Measurements from ENCODE around the gene OR10R2.

DNA sequence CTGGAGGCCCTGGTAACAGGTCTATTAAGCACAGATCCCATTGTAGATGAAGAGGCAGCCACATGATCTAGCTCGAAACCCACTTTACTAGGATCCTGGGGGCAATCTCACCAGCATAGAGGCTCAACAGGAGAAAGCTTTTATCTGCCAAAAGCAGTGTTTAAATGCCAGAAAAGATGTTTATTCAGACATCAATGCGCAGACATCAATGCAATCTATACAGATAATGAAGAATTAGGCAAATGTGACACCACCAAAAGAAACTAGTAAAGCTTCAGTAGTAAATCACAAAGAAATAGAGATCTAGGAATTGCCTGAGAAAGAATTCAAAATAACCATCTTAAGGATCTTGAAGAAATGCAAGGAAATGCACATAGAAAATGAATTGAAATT lies 49.6 kb downstream of the OR10R2 start:
- TF ChIP-seq, protein P1, sequence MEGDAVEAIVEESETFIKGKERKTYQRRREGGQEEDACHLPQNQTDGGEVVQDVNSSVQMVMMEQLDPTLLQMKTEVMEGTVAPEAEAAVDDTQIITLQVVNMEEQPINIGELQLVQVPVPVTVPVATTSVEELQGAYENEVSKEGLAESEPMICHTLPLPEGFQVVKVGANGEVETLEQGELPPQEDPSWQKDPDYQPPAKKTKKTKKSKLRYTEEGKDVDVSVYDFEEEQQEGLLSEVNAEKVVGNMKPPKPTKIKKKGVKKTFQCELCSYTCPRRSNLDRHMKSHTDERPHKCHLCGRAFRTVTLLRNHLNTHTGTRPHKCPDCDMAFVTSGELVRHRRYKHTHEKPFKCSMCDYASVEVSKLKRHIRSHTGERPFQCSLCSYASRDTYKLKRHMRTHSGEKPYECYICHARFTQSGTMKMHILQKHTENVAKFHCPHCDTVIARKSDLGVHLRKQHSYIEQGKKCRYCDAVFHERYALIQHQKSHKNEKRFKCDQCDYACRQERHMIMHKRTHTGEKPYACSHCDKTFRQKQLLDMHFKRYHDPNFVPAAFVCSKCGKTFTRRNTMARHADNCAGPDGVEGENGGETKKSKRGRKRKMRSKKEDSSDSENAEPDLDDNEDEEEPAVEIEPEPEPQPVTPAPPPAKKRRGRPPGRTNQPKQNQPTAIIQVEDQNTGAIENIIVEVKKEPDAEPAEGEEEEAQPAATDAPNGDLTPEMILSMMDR (IDR thresholded peaks at IDR 0.05): no peak
- TF ChIP-seq POLR2A (IDR thresholded peaks at IDR 0.05): no peak
